CD4-positive, alpha-beta memory T cell (primary cell): ENCODE results near the gene ASTL. TPM values are rescaled to one million over a fixed set of nuclear protein-coding genes. Genes with fewer than 3 reads are reported as not detected.

ENCODE experiments used
- CTCF ChIA-PET: fragments of 350-600 bp; sonication (Branson Sonifier 250); formaldehyde crosslinking; loops from one replicate; lab custom pipeline; 2021; ENCODE audit warnings: inconsistent platforms; ENCODE audit not compliant: partially characterized antibody; lab: Charles Lee
- POLR2A ChIA-PET: fragments of 350-600 bp; sonication (Branson Sonifier 250); formaldehyde crosslinking; loops from one replicate; lab custom pipeline; 2021; ENCODE audit not compliant: partially characterized antibody; lab: Charles Lee
- DNase-seq, 5 donors: peaks; one replicate each; pipeline versions ENCODE4 v3.0.0 to v3.0.0-alpha.2; 2020 to 2022; ENCODE audit warnings: mixed read lengths in 1 of 5
- H3K27ac ChIP-seq: one replicate; pipeline ENCODE4 v1.7.0; 2013; ENCODE audit warnings: low read depth, low read length
- H3K27me3 ChIP-seq: 2 replicates; pipeline ENCODE4 v1.7.0; 2013; ENCODE audit warnings: mild to moderate bottlenecking, low read length, moderate library complexity; ENCODE audit not compliant: insufficient read depth
- H3K36me3 ChIP-seq: 2 replicates; pipeline ENCODE4 v1.7.0; 2013; ENCODE audit warnings: mild to moderate bottlenecking, low read length, moderate library complexity; ENCODE audit not compliant: insufficient read depth
- H3K4me1 ChIP-seq: 2 replicates; pipeline ENCODE4 v1.7.0; 2013; ENCODE audit warnings: mild to moderate bottlenecking, low read length, moderate library complexity; ENCODE audit not compliant: insufficient read depth
- H3K4me3 ChIP-seq, 2 donors: one replicate each; pipeline ENCODE4 v1.7.0; 2013; ENCODE audit warnings: low read length in 2 of 2, mild to moderate bottlenecking in 1 of 2
- H3K9me3 ChIP-seq, 2 donors: one replicate each; pipeline ENCODE4 v1.7.0; 2013; ENCODE audit warnings: low read length in 2 of 2, control low read depth in 1 of 2; ENCODE audit not compliant: control insufficient read depth in 1 of 2
- H3K27ac Mint-ChIP-seq, 7 donors: one replicate each; pipeline ENCODE4 v1.8.0; 2020 to 2021; ENCODE audit warnings: mixed read lengths in 7 of 7, mild to moderate bottlenecking in 6 of 7, inconsistent platforms in 3 of 7, moderate library complexity in 3 of 7
- H3K27me3 Mint-ChIP-seq, 2 donors: one replicate each; pipeline ENCODE4 v1.8.0; 2020 to 2021; ENCODE audit warnings: mixed read lengths in 2 of 2
- H3K36me3 Mint-ChIP-seq, 2 donors: one replicate each; pipeline ENCODE4 v1.8.0; 2020 to 2021; ENCODE audit warnings: mixed read lengths in 2 of 2, inconsistent platforms in 1 of 2, mild to moderate bottlenecking in 1 of 2
- H3K4me1 Mint-ChIP-seq, 4 donors: one replicate each; pipeline ENCODE4 v1.8.0; 2020 to 2021; ENCODE audit warnings: mixed read lengths in 4 of 4, mild to moderate bottlenecking in 1 of 4
- H3K4me3 Mint-ChIP-seq, 8 donors: one replicate each; pipeline ENCODE4 v1.8.0; 2020 to 2021; ENCODE audit warnings: mixed read lengths in 8 of 8, mild to moderate bottlenecking in 7 of 8, moderate library complexity in 6 of 8, inconsistent platforms in 3 of 8
- H3K9me3 Mint-ChIP-seq, 8 donors: one replicate each; pipeline ENCODE4 v1.8.0; 2020 to 2021; ENCODE audit warnings: mixed read lengths in 8 of 8, mild to moderate bottlenecking in 5 of 8, inconsistent platforms in 3 of 8, moderate library complexity in 1 of 8
- intact Hi-C: fragments of 100-400 bp; cut with micrococcal nuclease; formaldehyde crosslinking; loops from one replicate; pipeline ENCODE4 v1.15.1; 2023
- polyA plus RNA-seq, 2 donors: library from polyadenylated mRNA; unstranded; fragments of 300-500 nt; fragmentation: Illumina TruSeq; gene quantifications; one replicate each; pipeline ENCODE4 v1.2.3, GENCODE V29; 2021
- total RNA-seq, 2 experiments: library from RNA; stranded (reverse); gene quantifications; one replicate each; pipeline ENCODE4 v1.2.3, GENCODE V29; 2021

The ASTL gene
- total and polyA plus RNA-seq, 4 experiments from 2014 or later = 0.48 to 1.3 TPM; not detected in 2

DNA sequence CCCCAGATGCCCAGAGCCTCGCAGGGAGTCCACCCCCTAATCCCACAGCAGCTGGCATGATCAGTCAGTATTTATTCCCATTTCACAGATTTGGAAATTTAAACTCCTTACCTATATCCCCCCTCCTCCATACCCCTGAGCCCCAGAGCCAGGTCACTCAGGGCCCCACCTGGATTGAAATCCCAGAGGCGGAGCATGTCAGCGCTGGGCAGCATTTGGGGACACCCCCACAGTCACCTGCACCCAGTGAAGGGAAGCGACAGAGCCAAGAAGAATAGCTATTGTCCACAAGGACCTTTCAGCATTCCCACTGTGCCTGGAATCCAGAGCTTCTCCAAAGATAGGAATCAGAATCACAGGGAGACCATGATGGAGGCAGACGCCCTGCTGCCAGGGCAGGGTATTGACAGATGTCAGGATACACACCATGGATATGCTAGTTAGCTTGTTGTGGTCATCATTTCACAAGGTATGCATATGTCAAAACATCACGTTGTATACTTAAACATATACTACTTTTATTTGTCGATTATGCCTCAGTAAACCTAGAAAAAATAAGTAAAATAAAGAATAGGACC, 968 bp upstream of the ASTL start:
- peaks cover 7 to 30% of the 10 kb centered on the region in 2 donors for H3K36me3 Mint-ChIP-seq
- no peaks in the 10 kb centered on the region for H3K27me3 Mint-ChIP-seq
- peak overlapping the region in 6 of 7 donors; percentile 57 to 96 (median 67) for H3K27ac Mint-ChIP-seq
- H3K4me1 ChIP-seq = peaks cover 25% of the 10 kb centered on the region
- peaks cover 0 to 3% (median 0%) of the 10 kb centered on the region in 8 donors for H3K9me3 Mint-ChIP-seq
- ChIA-PET POLR2A (interaction anchor here (0.9 to 4.0 kb wide), 11 partner anchors 9 to 125 kb away, joined by 3 to 113 read pairs (median 7); no protein-coding TSS in a partner anchor), CTCF (interaction anchor here (0.6 to 14.8 kb wide), 22 partner anchors 9 to 455 kb away, joined by 3 to 648 read pairs (median 6); partner anchors contain the start of gene ADRA2B)
- H3K4me1 Mint-ChIP-seq = peaks cover 13 to 41% (median 23%) of the 10 kb centered on the region in 4 donors
- H3K36me3 ChIP-seq = peaks cover 6% of the 10 kb centered on the region
- H3K4me3 ChIP-seq = no peak overlapping the region
- no peaks in the 10 kb centered on the region for H3K9me3 ChIP-seq
- no peaks in the 10 kb centered on the region for H3K27me3 ChIP-seq
- no peak overlapping the region for H3K4me3 Mint-ChIP-seq
- H3K27ac ChIP-seq = no peak overlapping the region
- intact Hi-C loops = no loop called here
- peak in 1 of 5 donors; percentile 37 for DNase-seq

DNA sequence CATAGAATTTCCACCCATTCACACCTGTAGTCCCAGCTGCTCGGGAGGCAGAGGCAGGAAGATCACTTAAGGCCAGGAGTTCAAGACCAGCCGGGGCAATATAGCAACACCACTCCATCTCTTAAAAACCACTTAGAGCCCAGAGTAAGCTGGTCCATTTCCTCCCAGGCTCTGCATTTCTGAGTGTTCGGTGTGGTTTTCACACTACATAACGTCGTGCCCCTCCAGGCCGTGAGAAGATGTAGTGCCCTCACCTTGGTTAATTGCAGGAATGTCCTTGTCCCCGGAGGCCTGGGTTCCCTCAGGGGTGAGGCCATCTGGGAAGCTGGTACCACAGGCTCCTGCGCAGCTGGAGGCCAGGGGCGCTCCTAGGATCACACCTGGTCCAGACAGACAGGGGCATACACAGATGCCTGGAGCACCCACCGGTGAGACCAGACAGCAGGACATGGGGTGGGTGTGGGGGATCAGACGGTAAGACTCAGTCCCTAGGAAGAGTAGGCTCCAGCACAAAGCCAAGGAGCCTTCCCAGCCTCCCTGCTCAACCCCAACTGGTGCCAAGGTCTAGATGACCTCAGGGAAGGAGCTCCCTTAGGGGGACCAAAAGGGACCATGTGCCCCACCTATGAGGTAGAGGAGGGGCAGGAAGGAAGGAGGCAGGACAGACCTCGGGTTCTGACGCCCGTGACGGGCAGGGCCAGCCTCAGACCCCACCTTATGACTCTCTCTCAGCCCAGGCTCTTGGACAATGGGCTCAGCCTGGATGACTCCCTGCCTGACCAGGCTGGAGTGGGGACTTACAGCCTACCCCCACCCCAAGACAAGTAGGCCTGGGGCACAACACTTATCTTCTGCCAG, 752 bp downstream of the ASTL start:
- H3K27me3 ChIP-seq = no peaks in the 10 kb centered on the region
- H3K4me3 Mint-ChIP-seq = peak overlapping the region in 1 of 8 donors; percentile 54
- ChIA-PET CTCF (interaction anchor here (0.6 to 14.8 kb wide), 18 partner anchors 10 to 145 kb away, joined by 3 to 648 read pairs (median 8); no protein-coding TSS in a partner anchor), POLR2A (interaction anchor here (1.0 to 4.0 kb wide), 7 partner anchors 9 to 37 kb away, joined by 3 to 113 read pairs (median 7); no protein-coding TSS in a partner anchor)
- H3K4me1 ChIP-seq = peaks cover 8% of the 10 kb centered on the region
- no peaks in the 10 kb centered on the region for H3K36me3 ChIP-seq
- H3K4me3 ChIP-seq = no peak overlapping the region
- no peaks in the 10 kb centered on the region for H3K27me3 Mint-ChIP-seq
- peaks cover 4 to 16% of the 10 kb centered on the region in 2 donors for H3K36me3 Mint-ChIP-seq
- no peaks in the 10 kb centered on the region for H3K9me3 Mint-ChIP-seq
- H3K4me1 Mint-ChIP-seq = peaks cover 8 to 26% (median 10%) of the 10 kb centered on the region in 4 donors
- peak in 1 of 5 donors; percentile 25 for DNase-seq
- H3K27ac ChIP-seq = no peak overlapping the region
- peak overlapping the region in 3 of 7 donors; percentile 56 to 96 (median 66) for H3K27ac Mint-ChIP-seq
- intact Hi-C loops = loop anchor here (1.0 kb wide), 2 partner anchors 37 to 71 kb away; partner anchors contain the start of gene STARD7
- no peaks in the 10 kb centered on the region for H3K9me3 ChIP-seq

DNA sequence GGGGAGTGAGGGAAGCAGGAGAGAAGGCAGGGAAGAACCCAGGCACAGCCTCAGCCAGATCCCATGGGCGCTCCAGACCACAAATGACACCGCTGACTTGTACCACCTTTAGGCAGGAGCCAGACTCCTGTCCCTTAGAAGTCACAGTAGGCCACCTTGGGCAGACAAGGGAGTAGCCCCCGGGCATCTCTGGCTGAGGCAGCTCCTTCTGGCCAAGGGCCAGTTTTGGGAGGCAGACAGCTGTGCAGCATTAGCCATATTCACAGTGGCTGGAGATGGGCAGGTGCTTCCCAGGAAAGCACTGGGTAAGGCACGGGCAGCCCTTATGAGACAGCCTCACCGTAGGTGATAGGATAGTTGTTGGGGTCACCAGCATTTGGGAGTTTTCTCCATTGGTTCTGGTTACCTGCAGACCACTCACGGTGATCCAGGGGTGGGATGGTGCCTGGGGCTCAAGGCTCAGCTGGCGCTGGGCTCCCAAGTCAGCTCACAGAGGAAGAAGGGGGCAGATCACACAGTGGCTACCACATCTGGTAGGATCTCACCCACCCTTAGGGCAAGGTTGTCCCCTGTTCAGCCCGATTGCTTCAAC, 2.1 kb downstream of the ASTL start:
- H3K27me3 ChIP-seq = no peaks in the 10 kb centered on the region
- no peaks in the 10 kb centered on the region for H3K9me3 ChIP-seq
- no peak overlapping the region for H3K27ac ChIP-seq
- H3K4me3 ChIP-seq = no peak overlapping the region
- no peaks in the 10 kb centered on the region for H3K36me3 ChIP-seq
- Mint-ChIP-seq H3K27me3 (no peaks in the 10 kb centered on the region), H3K9me3 (no peaks in the 10 kb centered on the region), H3K27ac (peak overlapping the region in 2 of 7 donors; percentile 59 to 96), H3K4me1 (peaks cover 0 to 21% (median 4%) of the 10 kb centered on the region in 4 donors), H3K36me3 (peaks cover 4 to 12% of the 10 kb centered on the region in 2 donors), H3K4me3 (no peak overlapping the region)
- CTCF ChIA-PET = interaction anchor here (1.3 to 14.8 kb wide), 4 partner anchors 16 to 139 kb away, joined by 3 to 648 read pairs (median 41); no protein-coding TSS in a partner anchor
- DNase-seq = no peak
- H3K4me1 ChIP-seq = no peaks in the 10 kb centered on the region
- POLR2A ChIA-PET = interaction anchor here (2.9 to 4.0 kb wide), 2 partner anchors 19 to 38 kb away, joined by 9 to 113 read pairs; no protein-coding TSS in a partner anchor
- intact Hi-C loops = no loop called here

DNA sequence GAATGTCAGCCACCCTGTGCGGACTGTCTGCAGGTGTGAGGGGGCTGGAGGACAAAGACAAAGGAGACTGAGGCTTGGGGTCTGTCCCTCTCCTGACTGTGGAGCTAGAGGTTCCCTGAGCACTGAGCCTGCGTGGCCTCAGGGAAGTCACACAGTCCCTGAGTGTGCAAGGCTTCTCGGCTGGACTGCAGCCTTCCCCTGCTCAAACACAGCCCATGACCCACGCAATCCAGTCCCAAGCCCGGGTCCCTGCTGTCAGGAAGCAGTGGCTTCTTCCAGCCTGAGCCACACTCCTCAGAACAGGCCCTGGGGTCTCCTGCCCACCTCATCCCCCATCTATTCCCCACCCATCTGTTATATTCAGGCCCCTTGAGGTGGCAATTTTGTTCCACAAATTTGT, 2.7 kb downstream of the ASTL start:
- H3K4me3 Mint-ChIP-seq = no peak overlapping the region
- H3K9me3 ChIP-seq = no peaks in the 10 kb centered on the region
- H3K27ac Mint-ChIP-seq = peak overlapping the region in 1 of 7 donors; percentile 96
- H3K27me3 Mint-ChIP-seq = no peaks in the 10 kb centered on the region
- intact Hi-C loops = no loop called here
- H3K4me1 ChIP-seq = no peaks in the 10 kb centered on the region
- no peaks in the 10 kb centered on the region for H3K36me3 ChIP-seq
- H3K27me3 ChIP-seq = no peaks in the 10 kb centered on the region
- H3K9me3 Mint-ChIP-seq = no peaks in the 10 kb centered on the region
- H3K4me3 ChIP-seq = no peak overlapping the region
- H3K27ac ChIP-seq = no peak overlapping the region
- peaks cover 0 to 20% (median 5%) of the 10 kb centered on the region in 4 donors for H3K4me1 Mint-ChIP-seq
- POLR2A ChIA-PET = interaction anchor here (1.1 kb wide), 1 partner anchor 38 kb away, joined by 4 read pairs; no protein-coding TSS in a partner anchor
- no peak for DNase-seq
- peaks cover 4 to 15% of the 10 kb centered on the region in 2 donors for H3K36me3 Mint-ChIP-seq
- CTCF ChIA-PET = interaction anchor here (1.0 to 14.8 kb wide), 3 partner anchors 39 to 143 kb away, joined by 3 to 648 read pairs (median 39); no protein-coding TSS in a partner anchor

DNA sequence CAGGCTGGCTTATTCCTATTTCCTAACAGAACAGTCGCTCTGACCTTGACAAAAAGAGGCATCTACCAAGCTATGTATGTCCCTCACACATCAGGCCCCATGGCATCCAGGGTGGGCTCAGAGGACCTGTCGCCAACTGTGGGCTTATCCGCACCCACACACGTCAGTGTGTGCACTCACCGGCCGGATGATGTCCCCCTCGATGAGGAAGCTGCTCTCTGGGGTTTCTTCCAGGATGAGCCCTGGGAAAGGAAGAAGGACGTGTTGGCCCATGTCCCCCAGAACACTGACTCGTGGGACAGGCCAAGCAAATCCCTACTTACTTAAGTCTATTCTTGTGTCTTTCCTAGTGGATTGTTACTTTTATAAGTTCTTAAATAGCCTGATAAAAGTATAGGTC, 3.1 kb downstream of the ASTL start:
- no peak overlapping the region for H3K4me3 ChIP-seq
- intact Hi-C loops = no loop called here
- H3K9me3 ChIP-seq = no peaks in the 10 kb centered on the region
- H3K27me3 Mint-ChIP-seq = no peaks in the 10 kb centered on the region
- H3K27ac Mint-ChIP-seq = peak overlapping the region in 2 of 7 donors; percentile 24 to 96
- H3K27ac ChIP-seq = no peak overlapping the region
- H3K4me1 ChIP-seq = no peaks in the 10 kb centered on the region
- peaks cover 4 to 14% of the 10 kb centered on the region in 2 donors for H3K36me3 Mint-ChIP-seq
- H3K36me3 ChIP-seq = no peaks in the 10 kb centered on the region
- ChIA-PET CTCF (interaction anchor here (1.0 to 14.8 kb wide), 2 partner anchors 39 to 143 kb away, joined by 3 to 648 read pairs; no protein-coding TSS in a partner anchor), POLR2A (interaction anchor here (1.1 kb wide), 1 partner anchor 39 kb away, joined by 4 read pairs; no protein-coding TSS in a partner anchor)
- peaks cover 0 to 20% (median 5%) of the 10 kb centered on the region in 4 donors for H3K4me1 Mint-ChIP-seq
- H3K27me3 ChIP-seq = no peaks in the 10 kb centered on the region
- no peak overlapping the region for H3K4me3 Mint-ChIP-seq
- peak in 1 of 5 donors; percentile 24 for DNase-seq
- no peaks in the 10 kb centered on the region for H3K9me3 Mint-ChIP-seq

DNA sequence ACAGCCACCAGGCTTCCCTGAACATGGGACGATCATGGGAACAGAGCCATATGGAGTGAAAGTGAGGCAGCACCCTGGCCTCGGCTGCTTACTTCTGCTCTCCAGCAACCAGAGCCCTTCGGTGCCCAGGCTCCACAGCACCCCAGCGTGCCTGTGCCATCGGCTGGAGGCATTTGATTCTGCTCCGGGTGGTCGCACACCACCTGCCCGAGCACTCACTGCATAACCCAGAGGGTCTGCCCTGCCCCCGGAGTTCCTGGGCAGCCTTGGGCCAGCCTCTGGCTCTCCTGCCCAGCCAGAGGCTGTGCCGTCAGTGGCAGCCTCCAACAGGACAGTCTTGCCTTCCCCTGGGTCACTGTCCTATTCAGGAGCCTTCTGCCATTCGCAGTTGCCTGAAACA, 3.9 kb downstream of the ASTL start:
- no peaks in the 10 kb centered on the region for H3K27me3 ChIP-seq
- no peak overlapping the region for H3K4me3 ChIP-seq
- no peak overlapping the region for H3K4me3 Mint-ChIP-seq
- POLR2A ChIA-PET = interaction anchor here (1.1 kb wide), 1 partner anchor 39 kb away, joined by 4 read pairs; no protein-coding TSS in a partner anchor
- H3K36me3 Mint-ChIP-seq = peaks cover 4 to 19% of the 10 kb centered on the region in 2 donors
- no peak overlapping the region for H3K27ac ChIP-seq
- peak overlapping the region in 1 of 7 donors; percentile 55 for H3K27ac Mint-ChIP-seq
- H3K4me1 Mint-ChIP-seq = peaks cover 0 to 20% (median 5%) of the 10 kb centered on the region in 4 donors
- no peaks in the 10 kb centered on the region for H3K9me3 Mint-ChIP-seq
- H3K27me3 Mint-ChIP-seq = no peaks in the 10 kb centered on the region
- H3K9me3 ChIP-seq = no peaks in the 10 kb centered on the region
- H3K36me3 ChIP-seq = no peaks in the 10 kb centered on the region
- CTCF ChIA-PET = interaction anchor here (1.0 to 14.8 kb wide), 4 partner anchors 17 to 142 kb away, joined by 3 to 648 read pairs (median 11); no protein-coding TSS in a partner anchor
- DNase-seq = peak in 1 of 5 donors; percentile 33
- intact Hi-C loops = no loop called here
- H3K4me1 ChIP-seq = no peaks in the 10 kb centered on the region
